Hypothalamus (tissue), 51 donors: ENCODE results near the gene KCNJ15.
A peak's percentile ranks its signal among the peaks of the same experiment; 100 is the strongest.

ENCODE experiments used
- DNase-seq, 51 donors: peaks; one replicate each; lab custom pipeline; 2025; lab: John Stamatoyannopoulos, UW

The KCNJ15 gene

GRCh38 chr21:38294609-38295008, 37.8 kb downstream of the KCNJ15 start:
- no peak for DNase-seq

GRCh38 chr21:38295997-38296764, 39.4 kb downstream of the KCNJ15 start:
- no peak for DNase-seq

- peak in 4 of 51 donors; percentile 0 to 4 (median 2) for DNase-seq
Observed at GRCh38 chr21:38297194-38297631, 40.4 kb downstream of the KCNJ15 start.

- DNase-seq: no peak
Observed at GRCh38 chr21:38297871-38298270, 41.1 kb downstream of the KCNJ15 start.

- no peak for DNase-seq
Observed at GRCh38 chr21:38298832-38299231, 42.0 kb downstream of the KCNJ15 start.

GRCh38 chr21:38299671-38300070, 42.9 kb downstream of the KCNJ15 start:
- no peak for DNase-seq

- no peak for DNase-seq
Observed at GRCh38 chr21:38300141-38300578, 43.4 kb downstream of the KCNJ15 start.

GRCh38 chr21:38301321-38302214, 44.8 kb downstream of the KCNJ15 start:
- no peak for DNase-seq

- no peak for DNase-seq
Observed at GRCh38 chr21:38303300-38303699, 46.5 kb downstream of the KCNJ15 start.

GRCh38 chr21:38306433-38307141, 49.8 kb downstream of the KCNJ15 start:
- DNase-seq: no peak

GRCh38 chr21:38307771-38308531, 51.2 kb downstream of the KCNJ15 start:
- no peak for DNase-seq

GRCh38 chr21:38308532-38309119, 51.8 kb downstream of the KCNJ15 start:
- DNase-seq: no peak

- no peak for DNase-seq
Observed at GRCh38 chr21:38310646-38311485, 54.1 kb downstream of the KCNJ15 start.

- DNase-seq: no peak
Observed at GRCh38 chr21:38311765-38312164, 55.0 kb downstream of the KCNJ15 start.

- no peak for DNase-seq
Observed at GRCh38 chr21:38312822-38313221, 56.0 kb downstream of the KCNJ15 start.

- DNase-seq: no peak
Observed at GRCh38 chr21:38314558-38314957, 57.8 kb downstream of the KCNJ15 start.

GRCh38 chr21:38315122-38315521, 58.3 kb downstream of the KCNJ15 start:
- DNase-seq: no peak

GRCh38 chr21:38319781-38320180, 63.0 kb downstream of the KCNJ15 start:
- DNase-seq: no peak

- no peak for DNase-seq
Observed at GRCh38 chr21:38321568-38321967, 64.8 kb downstream of the KCNJ15 start.
